ENCODE data around the gene ZBTB20. TPM values are rescaled to one million over a fixed set of nuclear protein-coding genes. Genes with fewer than 3 reads are reported as not detected.
A peak's percentile ranks its signal among the peaks of the same experiment; 100 is the strongest.

The ZBTB20 gene
- total RNA-seq, 3 donors from 2014 or later (not counting 1 experiment from before 2014, with no cell fraction given) = 52.7 to 58.3 (median 55.9) TPM

DNA sequence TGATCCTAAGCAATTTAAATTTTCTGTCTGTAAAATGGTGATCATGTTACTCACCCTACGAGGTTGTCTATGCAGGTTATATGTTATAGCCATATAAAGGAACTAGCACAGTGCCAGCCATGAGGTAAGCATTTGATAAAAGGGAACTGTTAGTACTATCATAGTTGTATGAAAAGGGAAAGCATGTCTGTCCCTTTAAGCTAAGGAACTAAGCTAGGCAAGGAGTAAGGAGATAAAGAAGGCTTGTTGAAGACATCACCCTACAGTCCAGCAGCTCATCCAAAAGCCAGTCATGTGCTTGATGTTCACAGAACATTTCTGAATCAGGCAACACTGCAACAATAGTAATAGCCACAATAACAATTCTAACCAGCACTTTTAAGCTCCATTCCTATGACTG lies 243.9 kb downstream of the ZBTB20 start:
- Mint-ChIP-seq H3K4me3 (no peak overlapping the region), H3K9me3 (no peaks in the 10 kb centered on the region), H3K27me3 (ENCODE audit: low read depth in 2 of 2) (no peaks in the 10 kb centered on the region), H3K36me3 (no peaks in the 10 kb centered on the region), H3K27ac (no peak overlapping the region), H3K4me1 (peaks cover 14 to 22% of the 10 kb centered on the region in 2 donors)
- H3K4me1 ChIP-seq (ENCODE audit: control insufficient read depth, insufficient read depth, low read length) = no peaks in the 10 kb centered on the region
- no peaks in the 10 kb centered on the region for H3K27me3 ChIP-seq (ENCODE audit: control insufficient read depth, insufficient read depth, low read length)
- ATAC-seq (peak in 1 of 3 donors; percentile 55), DNase-seq (no peak)
- WGBS (ENCODE audit: insufficient coverage) = 71% methylated on average over 1 of the region's 1 CpG
- no peaks in the 10 kb centered on the region for H3K36me3 ChIP-seq (ENCODE audit: control insufficient read depth, insufficient read depth, low read length)
- no peak overlapping the region for H3K27ac ChIP-seq (ENCODE audit: low read length)
- intact Hi-C loops (cut with micrococcal nuclease) = no loop called here
- H3K4me3 ChIP-seq (ENCODE audit: low read length) = no peak overlapping the region
- no peaks in the 10 kb centered on the region for H3K9me3 ChIP-seq (ENCODE audit: control insufficient read depth, insufficient read depth, low read length)
- no peak for TF ChIP-seq CTCF (IDR thresholded peaks at IDR 0.05)

GRCh38 chr3:114902691-114903101 lies 244.4 kb downstream of the ZBTB20 start:
- no peak for DNase-seq
- Histone ChIP-seq H3K4me3 (ENCODE audit: low read length) (no peak overlapping the region), H3K27ac (ENCODE audit: low read length) (no peak overlapping the region), H3K4me1 (ENCODE audit: control insufficient read depth, insufficient read depth, low read length) (no peaks in the 10 kb centered on the region), H3K9me3 (ENCODE audit: control insufficient read depth, insufficient read depth, low read length) (no peaks in the 10 kb centered on the region), H3K27me3 (ENCODE audit: control insufficient read depth, insufficient read depth, low read length) (no peaks in the 10 kb centered on the region), H3K36me3 (ENCODE audit: control insufficient read depth, insufficient read depth, low read length) (no peaks in the 10 kb centered on the region)
- Mint-ChIP-seq H3K9me3 (no peaks in the 10 kb centered on the region), H3K27me3 (ENCODE audit: low read depth in 2 of 2) (no peaks in the 10 kb centered on the region), H3K27ac (no peak overlapping the region), H3K4me1 (peaks cover 14 to 22% of the 10 kb centered on the region in 2 donors), H3K4me3 (no peak overlapping the region), H3K36me3 (no peaks in the 10 kb centered on the region)
- TF ChIP-seq CTCF (IDR thresholded peaks at IDR 0.05) = no peak
- peak in 1 of 3 donors; percentile 24 for ATAC-seq
- intact Hi-C loops (cut with micrococcal nuclease) = no loop called here

GRCh38 chr3:114900908-114901307 lies 246.2 kb downstream of the ZBTB20 start:
- Mint-ChIP-seq H3K4me1 (peaks cover 14 to 22% of the 10 kb centered on the region in 2 donors), H3K9me3 (no peaks in the 10 kb centered on the region), H3K4me3 (no peak overlapping the region), H3K36me3 (no peaks in the 10 kb centered on the region), H3K27me3 (ENCODE audit: low read depth in 2 of 2) (no peaks in the 10 kb centered on the region), H3K27ac (no peak overlapping the region)
- H3K36me3 ChIP-seq (ENCODE audit: control insufficient read depth, insufficient read depth, low read length) = no peaks in the 10 kb centered on the region
- no peak overlapping the region for H3K27ac ChIP-seq (ENCODE audit: low read length)
- no peak for DNase-seq
- H3K27me3 ChIP-seq (ENCODE audit: control insufficient read depth, insufficient read depth, low read length) = no peaks in the 10 kb centered on the region
- no peaks in the 10 kb centered on the region for H3K4me1 ChIP-seq (ENCODE audit: control insufficient read depth, insufficient read depth, low read length)
- no peak overlapping the region for H3K4me3 ChIP-seq (ENCODE audit: low read length)
- ATAC-seq = no peak
- TF ChIP-seq CTCF (IDR thresholded peaks at IDR 0.05) = no peak
- H3K9me3 ChIP-seq (ENCODE audit: control insufficient read depth, insufficient read depth, low read length) = no peaks in the 10 kb centered on the region
- 88% methylated on average over 7 of the region's 8 CpGs for WGBS (ENCODE audit: insufficient coverage)
- intact Hi-C loops (cut with micrococcal nuclease) = no loop called here

- DNase-seq (no peak), ATAC-seq (no peak)
- no peak overlapping the region for H3K4me3 ChIP-seq (ENCODE audit: low read length)
- H3K36me3 ChIP-seq (ENCODE audit: control insufficient read depth, insufficient read depth, low read length) = no peaks in the 10 kb centered on the region
- Mint-ChIP-seq H3K27me3 (ENCODE audit: low read depth in 2 of 2) (no peaks in the 10 kb centered on the region), H3K4me1 (peaks cover 10 to 11% of the 10 kb centered on the region in 2 donors), H3K4me3 (no peak overlapping the region), H3K36me3 (no peaks in the 10 kb centered on the region), H3K9me3 (no peaks in the 10 kb centered on the region), H3K27ac (no peak overlapping the region)
- H3K27me3 ChIP-seq (ENCODE audit: control insufficient read depth, insufficient read depth, low read length) = no peaks in the 10 kb centered on the region
- no peak overlapping the region for H3K27ac ChIP-seq (ENCODE audit: low read length)
- intact Hi-C loops (cut with micrococcal nuclease) = no loop called here
- H3K9me3 ChIP-seq (ENCODE audit: control insufficient read depth, insufficient read depth, low read length) = no peaks in the 10 kb centered on the region
- H3K4me1 ChIP-seq (ENCODE audit: control insufficient read depth, insufficient read depth, low read length) = no peaks in the 10 kb centered on the region
- no peak for TF ChIP-seq CTCF (IDR thresholded peaks at IDR 0.05)
- 45% methylated on average over 3 of the region's 4 CpGs for WGBS (ENCODE audit: insufficient coverage)
These were observed 247.7 kb downstream of the ZBTB20 start for GRCh38 chr3:114899186-114899931.
